Activated CD4-positive, alpha-beta T cell treated with anti-CD3 and anti-CD28 coated beads for 36 hours (primary cell): Measurements from ENCODE around the gene PSKH1. TPM values are rescaled to one million over a fixed set of nuclear protein-coding genes. Genes with fewer than 3 reads are reported as not detected.

Source experiments
- ATAC-seq: fragments of 200-7000 bp; cut with Tn5 transposase; one replicate; pipeline ENCODE4 v1.10.0; 2021; ENCODE audit warnings: mild to moderate bottlenecking, moderate library complexity
- CTCF ChIA-PET: fragments of 350-600 bp; sonication (Branson Sonifier 250); formaldehyde crosslinking; loops from one replicate; lab custom pipeline; 2021; ENCODE audit warnings: antibody characterized with exemption; lab: Charles Lee
- POLR2A ChIA-PET: fragments of 350-600 bp; sonication (Branson Sonifier 250); formaldehyde crosslinking; loops from one replicate; lab custom pipeline; 2021; ENCODE audit warnings: antibody characterized with exemption, inconsistent platforms; lab: Charles Lee
- DNase-seq: peaks from one replicate; pipeline ENCODE4 v3.0.0-alpha.2; 2020
- H3K27ac Mint-ChIP-seq: one replicate; pipeline ENCODE4 v1.8.0; 2021; ENCODE audit warnings: mixed read lengths
- H3K27me3 Mint-ChIP-seq: one replicate; pipeline ENCODE4 v1.8.0; 2021; ENCODE audit warnings: mixed read lengths
- H3K36me3 Mint-ChIP-seq: one replicate; pipeline ENCODE4 v1.8.0; 2021; ENCODE audit warnings: low read depth, mixed read lengths
- H3K4me1 Mint-ChIP-seq: one replicate; pipeline ENCODE4 v1.8.0; 2021; ENCODE audit warnings: mixed read lengths
- H3K4me3 Mint-ChIP-seq: one replicate; pipeline ENCODE4 v1.8.0; 2021; ENCODE audit warnings: mild to moderate bottlenecking, moderate library complexity, mixed read lengths
- H3K9me3 Mint-ChIP-seq: one replicate; pipeline ENCODE4 v1.8.0; 2021; ENCODE audit warnings: low read depth, mixed read lengths
- intact Hi-C, 2 experiments: fragments of 100-400 bp; cut with DNase I in 1 of 2; cut with micrococcal nuclease in 1 of 2; formaldehyde crosslinking; loops; one replicate each; pipeline versions ENCODE4 v1.14.2 to v1.15.1; 2022 to 2024; cut with DNase I, micrococcal nuclease
- total RNA-seq, 2 experiments: library from RNA; stranded (reverse); gene quantifications; one replicate each; pipeline ENCODE4 v1.2.3, GENCODE V29; 2021

PSKH1 gene
- total RNA-seq, 2 experiments from 2014 or later: 11.7 to 11.9 TPM

DNA sequence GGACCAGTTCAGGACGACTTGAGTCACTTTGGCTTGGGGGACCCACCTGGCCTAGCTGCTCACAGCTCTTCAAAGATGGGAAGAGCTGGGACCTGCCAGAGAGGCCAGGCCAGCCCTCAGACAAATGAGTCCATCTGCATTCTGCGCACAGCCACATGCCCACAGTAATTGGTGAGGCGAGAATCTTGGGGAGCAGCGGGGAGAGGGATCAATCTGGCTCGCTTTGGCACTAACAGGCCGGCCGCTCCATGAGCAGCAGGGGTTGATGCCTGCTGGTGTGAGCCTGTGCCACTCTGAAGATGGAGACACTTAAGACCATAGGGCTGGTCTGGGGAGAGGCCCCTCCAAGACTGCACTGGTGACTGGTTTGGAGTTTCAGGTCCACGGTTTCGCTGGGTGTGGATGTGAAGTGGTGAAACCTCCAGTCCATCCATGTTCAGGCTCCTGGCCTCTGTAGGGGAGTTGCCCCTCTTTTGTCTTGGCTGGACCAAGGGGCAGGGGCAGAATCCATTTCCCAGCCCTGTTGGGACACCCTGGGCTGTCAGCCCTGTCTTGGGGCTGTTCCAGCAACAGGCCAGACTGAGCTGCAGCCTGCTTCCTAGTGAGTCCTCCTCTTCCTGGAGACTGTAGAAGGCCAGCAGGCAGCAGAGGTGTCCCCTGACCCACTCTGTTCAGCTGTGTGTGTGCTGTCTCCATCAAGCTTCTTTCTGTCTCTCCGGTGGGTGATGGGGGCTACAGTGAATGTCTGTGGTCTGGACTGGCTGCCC lies 31.3 kb downstream of the PSKH1 start:
- H3K27ac Mint-ChIP-seq: peak overlapping the region; percentile 17
- no peak overlapping the region for H3K4me3 Mint-ChIP-seq
- DNase-seq: no peak
- intact Hi-C loops: no loop called here
- H3K36me3 Mint-ChIP-seq: peaks cover 1% of the 10 kb centered on the region
- H3K27me3 Mint-ChIP-seq: no peaks in the 10 kb centered on the region
- POLR2A ChIA-PET: interaction anchor here (0.6 kb wide), 1 partner anchor 144 kb away, joined by 4 read pairs; no protein-coding TSS in a partner anchor
- CTCF ChIA-PET: interaction anchor here (0.6 to 3.0 kb wide), 7 partner anchors 10 to 404 kb away, joined by 3 to 17 read pairs (median 4); no protein-coding TSS in a partner anchor
- no peak for ATAC-seq
- H3K4me1 Mint-ChIP-seq: peaks cover 13% of the 10 kb centered on the region
- no peaks in the 10 kb centered on the region for H3K9me3 Mint-ChIP-seq

- ChIA-PET POLR2A (no interaction called here), CTCF (interaction anchor here (0.6 to 3.0 kb wide), 6 partner anchors 9 to 113 kb away, joined by 3 to 17 read pairs (median 5); no protein-coding TSS in a partner anchor)
- Mint-ChIP-seq H3K36me3 (peaks cover 4% of the 10 kb centered on the region), H3K27ac (peak overlapping the region; percentile 3), H3K27me3 (no peaks in the 10 kb centered on the region), H3K4me1 (peaks cover 11% of the 10 kb centered on the region), H3K9me3 (no peaks in the 10 kb centered on the region), H3K4me3 (no peak overlapping the region)
- DNase-seq (no peak), ATAC-seq (no peak)
- intact Hi-C loops: no loop called here
Measured at GRCh38 chr16:67926181-67926750, 33.2 kb downstream of the PSKH1 start.

GRCh38 chr16:67927131-67927941 lies 34.3 kb downstream of the PSKH1 start:
- Mint-ChIP-seq H3K9me3 (no peaks in the 10 kb centered on the region), H3K27ac (no peak overlapping the region), H3K4me1 (peaks cover 3% of the 10 kb centered on the region), H3K36me3 (peaks cover 10% of the 10 kb centered on the region), H3K27me3 (no peaks in the 10 kb centered on the region), H3K4me3 (no peak overlapping the region)
- ChIA-PET CTCF (interaction anchor here (0.7 to 1.5 kb wide), 5 partner anchors 8 to 111 kb away, joined by 3 to 7 read pairs (median 4); no protein-coding TSS in a partner anchor), POLR2A (no interaction called here)
- intact Hi-C loops: no loop called here
- DNase-seq: no peak
- ATAC-seq: no peak

GRCh38 chr16:67928147-67928546 lies 35.1 kb downstream of the PSKH1 start:
- intact Hi-C loops: loop anchor here (1.0 kb wide), 4 partner anchors 45 to 407 kb away; no protein-coding TSS in a partner anchor
- ATAC-seq (peak; percentile 5), DNase-seq (peak; percentile 6)
- ChIA-PET POLR2A (no interaction called here), CTCF (interaction anchor here (0.6 to 1.9 kb wide), 11 partner anchors 9 to 407 kb away, joined by 3 to 21 read pairs (median 4); partner anchors contain the start of gene NRN1L)
- Mint-ChIP-seq H3K27ac (no peak overlapping the region), H3K36me3 (peaks cover 13% of the 10 kb centered on the region), H3K4me1 (no peaks in the 10 kb centered on the region), H3K27me3 (no peaks in the 10 kb centered on the region), H3K4me3 (no peak overlapping the region), H3K9me3 (no peaks in the 10 kb centered on the region)

DNA sequence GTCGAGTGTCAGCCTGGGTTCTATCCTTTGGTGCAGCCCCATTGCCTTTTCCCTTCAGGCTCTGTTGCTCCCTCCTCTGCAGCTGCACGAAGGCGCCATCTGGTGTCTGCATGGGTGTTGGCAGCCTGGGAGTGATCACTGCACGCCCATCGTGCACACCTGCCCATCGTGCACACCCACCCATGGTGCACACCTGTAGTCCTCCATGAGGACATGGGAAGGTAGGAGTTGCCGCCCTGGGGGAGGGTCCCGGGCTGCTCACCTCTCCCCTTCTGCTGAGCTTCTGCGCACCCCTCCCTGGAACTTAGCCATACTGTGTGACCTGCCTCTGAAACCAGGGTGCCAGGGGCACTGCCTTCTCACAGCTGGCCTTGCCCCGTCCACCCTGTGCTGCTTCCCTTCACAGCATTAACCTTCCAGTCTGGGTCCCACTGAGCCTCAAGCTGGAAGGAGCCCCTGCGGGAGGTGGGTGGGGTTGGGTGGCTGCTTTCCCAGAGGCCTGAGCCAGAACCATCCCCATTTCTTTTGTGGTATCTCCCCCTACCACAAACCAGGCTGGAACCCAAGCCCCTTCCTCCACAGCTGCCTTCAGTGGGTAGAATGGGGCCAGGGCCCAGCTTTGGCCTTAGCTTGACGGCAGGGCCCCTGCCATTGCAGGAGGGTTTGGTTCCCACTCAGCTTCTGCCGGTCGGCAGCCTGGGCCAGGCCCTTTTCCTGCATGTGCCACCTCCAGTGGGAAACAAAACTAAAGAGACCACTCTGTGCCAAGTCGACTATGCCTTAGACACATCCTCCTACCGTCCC lies 35.7 kb downstream of the PSKH1 start:
- ChIA-PET CTCF (interaction anchor here (0.6 to 1.9 kb wide), 16 partner anchors 9 to 408 kb away, joined by 3 to 21 read pairs (median 4); partner anchors contain the start of gene NRN1L), POLR2A (no interaction called here)
- H3K27me3 Mint-ChIP-seq: no peaks in the 10 kb centered on the region
- H3K36me3 Mint-ChIP-seq: peaks cover 16% of the 10 kb centered on the region
- no peak overlapping the region for H3K4me3 Mint-ChIP-seq
- intact Hi-C loops: loop anchor here (1.0 kb wide), 4 partner anchors 45 to 407 kb away; no protein-coding TSS in a partner anchor
- H3K9me3 Mint-ChIP-seq: no peaks in the 10 kb centered on the region
- DNase-seq: peak; percentile 89
- no peaks in the 10 kb centered on the region for H3K4me1 Mint-ChIP-seq
- ATAC-seq: peak; percentile 92
- no peak overlapping the region for H3K27ac Mint-ChIP-seq

DNA sequence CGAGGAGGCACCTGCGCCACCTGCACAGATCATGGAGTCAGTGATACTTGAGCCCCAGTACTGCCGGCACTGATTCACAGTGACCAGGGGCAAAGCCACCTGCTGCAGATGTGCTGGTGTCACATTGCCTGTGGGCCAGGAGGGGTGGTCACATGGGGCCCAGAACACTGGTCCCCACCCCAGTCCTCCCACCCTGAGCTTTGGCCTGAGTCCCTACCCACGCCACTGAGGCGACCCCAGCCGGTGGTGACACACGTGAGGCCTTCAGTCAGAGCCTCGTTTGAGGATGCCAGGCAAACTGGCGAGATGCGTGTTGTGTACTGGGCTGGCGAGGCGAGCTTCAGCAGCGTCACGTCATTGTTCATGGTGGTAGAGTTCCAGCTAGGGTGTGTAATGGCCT lies 37.1 kb downstream of the PSKH1 start:
- DNase-seq (peak; percentile 6), ATAC-seq (no peak)
- ChIA-PET POLR2A (interaction anchor here (0.6 kb wide), 1 partner anchor 53 kb away, joined by 4 read pairs; no protein-coding TSS in a partner anchor), CTCF (interaction anchor here (1.0 to 1.7 kb wide), 3 partner anchors 9 to 111 kb away, joined by 3 to 5 read pairs (median 4); no protein-coding TSS in a partner anchor)
- no peaks in the 10 kb centered on the region for H3K27me3 Mint-ChIP-seq
- intact Hi-C loops: no loop called here
- peaks cover 30% of the 10 kb centered on the region for H3K36me3 Mint-ChIP-seq
- H3K4me3 Mint-ChIP-seq: no peak overlapping the region
- H3K9me3 Mint-ChIP-seq: no peaks in the 10 kb centered on the region
- H3K27ac Mint-ChIP-seq: no peak overlapping the region
- H3K4me1 Mint-ChIP-seq: peaks cover 12% of the 10 kb centered on the region

DNA sequence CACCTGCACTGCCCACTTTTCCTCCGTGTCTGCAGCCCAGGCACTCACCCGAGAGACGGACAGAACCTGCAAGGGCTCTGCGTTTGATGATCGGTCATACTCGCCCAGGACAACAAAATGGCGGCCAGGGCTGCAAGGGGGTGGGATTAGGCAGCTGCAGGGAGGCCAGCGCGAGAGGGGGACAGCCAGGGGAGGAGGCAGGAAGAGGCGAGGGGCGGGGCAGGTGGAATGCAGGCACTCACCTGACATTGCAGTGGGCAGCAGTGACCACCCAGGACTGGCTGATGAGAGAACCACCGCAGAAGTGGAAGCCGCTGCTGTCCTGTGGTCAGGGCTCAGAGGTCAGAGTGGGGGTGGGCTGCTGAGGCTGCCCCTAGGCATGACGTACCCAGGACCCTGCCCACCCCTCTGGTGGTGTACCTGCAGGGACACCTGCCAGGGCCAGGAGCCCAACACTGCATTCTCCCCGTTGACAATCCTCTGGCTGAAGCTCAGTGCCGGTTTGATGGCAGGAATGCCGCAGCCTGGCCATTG lies 37.7 kb downstream of the PSKH1 start:
- POLR2A ChIA-PET: no interaction called here
- intact Hi-C loops: no loop called here
- Mint-ChIP-seq H3K36me3 (peaks cover 36% of the 10 kb centered on the region), H3K27me3 (no peaks in the 10 kb centered on the region), H3K9me3 (no peaks in the 10 kb centered on the region), H3K27ac (no peak overlapping the region), H3K4me1 (peaks cover 16% of the 10 kb centered on the region), H3K4me3 (no peak overlapping the region)
- ATAC-seq (no peak), DNase-seq (peak; percentile 8)
- CTCF ChIA-PET: interaction anchor here (1.2 to 1.6 kb wide), 4 partner anchors 9 to 115 kb away, joined by 3 to 5 read pairs (median 3); no protein-coding TSS in a partner anchor

DNA sequence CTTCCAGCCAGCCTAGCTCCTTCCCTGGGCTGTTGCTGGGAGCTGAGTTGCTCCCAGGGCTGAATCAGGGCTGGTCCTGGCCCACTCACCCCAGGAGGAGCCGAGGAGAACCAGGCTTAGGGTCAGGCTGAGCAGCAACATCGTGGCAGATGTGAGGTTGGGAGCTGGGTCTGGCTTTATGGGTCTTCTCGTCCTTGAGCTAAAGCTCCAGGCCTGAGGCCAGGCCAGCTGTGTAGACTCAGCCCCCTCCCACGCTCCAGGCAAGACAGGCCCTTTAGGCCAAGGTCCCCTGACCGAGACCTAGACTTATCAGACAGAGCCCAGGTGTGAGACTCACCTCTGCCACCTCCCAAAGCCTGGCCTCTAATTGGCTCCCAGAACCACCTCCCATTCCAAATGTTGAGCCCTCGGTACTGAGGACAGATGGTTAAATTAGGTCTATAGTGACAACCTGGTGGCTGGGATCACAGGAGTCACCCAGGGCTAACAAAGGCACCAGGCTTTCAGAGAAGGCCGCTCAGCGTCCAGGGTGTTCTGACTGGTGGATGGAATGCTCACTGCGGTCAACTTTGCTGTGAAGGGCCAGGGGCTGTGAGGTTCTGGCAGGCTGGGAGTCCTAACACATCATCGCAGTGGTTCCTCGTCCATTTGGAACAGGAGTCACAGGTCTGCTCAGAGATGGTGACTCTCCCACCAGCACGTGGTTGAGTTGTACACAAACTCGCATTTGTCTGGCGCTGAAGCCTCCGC lies 38.8 kb downstream of the PSKH1 start, which contains the start of gene CTRL:
CTRL (minus strand) TSS at position 151 of the 750 bp plus-strand sequence; CDS start at position 141, 10 bp downstream.
- no peak within 1 kb of the TSS for H3K4me3 Mint-ChIP-seq
- POLR2A ChIA-PET: interaction anchor here (0.6 to 1.1 kb wide), 2 partner anchors 31 to 268 kb away, joined by 5 to 9 read pairs; no protein-coding TSS in a partner anchor

DNA sequence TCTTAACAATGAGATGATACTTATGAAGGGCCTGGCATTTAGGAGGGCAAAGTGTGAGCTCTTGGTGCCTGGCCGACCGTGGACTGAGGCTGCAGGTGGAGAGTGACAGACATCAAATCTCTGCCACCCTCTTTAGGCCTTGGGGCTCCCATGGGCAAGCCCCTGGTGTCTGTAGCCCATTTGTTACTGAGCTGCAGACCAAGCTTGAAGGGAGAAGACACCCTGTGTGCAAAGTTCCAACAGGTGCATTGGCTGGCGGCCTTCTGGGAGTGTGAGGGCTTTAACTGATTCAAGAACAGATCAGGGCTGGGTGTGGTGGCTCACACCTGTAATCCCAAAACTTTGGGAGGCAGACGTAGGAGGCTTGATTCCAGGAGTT lies 39.4 kb downstream of the PSKH1 start:
- Mint-ChIP-seq H3K27ac (no peak overlapping the region), H3K4me1 (peaks cover 22% of the 10 kb centered on the region), H3K9me3 (no peaks in the 10 kb centered on the region), H3K4me3 (no peak overlapping the region), H3K27me3 (no peaks in the 10 kb centered on the region), H3K36me3 (peaks cover 49% of the 10 kb centered on the region)
- POLR2A ChIA-PET: interaction anchor here (1.1 kb wide), 1 partner anchor 268 kb away, joined by 5 read pairs; no protein-coding TSS in a partner anchor
- CTCF ChIA-PET: interaction anchor here (1.2 to 3.9 kb wide), 2 partner anchors 20 to 49 kb away, joined by 3 to 20 read pairs; partner anchors contain the start of gene NRN1L
- no peak for DNase-seq
- intact Hi-C loops: no loop called here
- ATAC-seq: no peak

More for the DNA sequence above, 38.8 kb downstream of the PSKH1 start, which contains the start of gene CTRL:
- DNase-seq: peak; percentile 4
- intact Hi-C loops: no loop called here
- ATAC-seq: no peak
- Mint-ChIP-seq H3K27me3 (no peaks in the 10 kb centered on the region), H3K36me3 (peaks cover 44% of the 10 kb centered on the region), H3K27ac (no peak within 1 kb of the TSS), H3K4me1 (peaks cover 17% of the 10 kb centered on the region), H3K9me3 (no peaks in the 10 kb centered on the region)
- CTCF ChIA-PET: interaction anchor here (0.7 to 3.9 kb wide), 6 partner anchors 19 to 116 kb away, joined by 3 to 20 read pairs (median 3); partner anchors contain the start of gene NRN1L
